A673 (cell line): ENCODE results near the gene SMTN. TPM values are rescaled to one million over a fixed set of nuclear protein-coding genes. Genes with fewer than 3 reads are reported as not detected.

Experiments used
- BruUV-seq: library from RNA; stranded (reverse); fragments of 400-500 nt; replicated peaks from 2 replicates; lab custom pipeline; 2021; lab: Mats Ljungman, UMichigan
- CTCF ChIA-PET: fragments of 300-600 bp; sonication (Branson Sonifier 250); formaldehyde crosslinking; loops from one replicate; lab custom pipeline; 2022; ENCODE audit warnings: antibody characterized with exemption; lab: Charles Lee
- POLR2A ChIA-PET: fragments of 300-600 bp; sonication (Branson Sonifier 250); formaldehyde crosslinking; loops from one replicate; lab custom pipeline; 2022; ENCODE audit warnings: antibody characterized with exemption; ENCODE audit not compliant: low non-redundant PET; lab: Charles Lee
- DNase-seq: peaks from one replicate; pipeline ENCODE4 v3.0.0-alpha.2; 2015; ENCODE audit warnings: low spot score
- H3K27ac ChIP-seq: fragments of 200-600 bp; sonication (generic); 2 replicates; pipeline ENCODE4 v1.5.1; 2016; ENCODE audit warnings: mixed run types, low read depth, mild to moderate bottlenecking, mixed read lengths, antibody characterized with exemption, low read length; ENCODE audit not compliant: poor library complexity, severe bottlenecking
- H3K27me3 ChIP-seq: fragments of 200-600 bp; sonication (generic); replicated peaks from 2 replicates; pipeline ENCODE4 v1.6.1; 2017; ENCODE audit warnings: mixed run types, low read depth, mild to moderate bottlenecking, mixed read lengths, antibody characterized with exemption, low read length; ENCODE audit not compliant: insufficient read depth, poor library complexity
- H3K36me3 ChIP-seq: fragments of 200-600 bp; sonication (generic); 2 replicates; pipeline ENCODE4 v1.6.1; 2016; ENCODE audit warnings: mixed run types, mild to moderate bottlenecking, mixed read lengths, antibody characterized with exemption, low read length; ENCODE audit not compliant: insufficient read depth, poor library complexity, severe bottlenecking
- H3K4me1 ChIP-seq: fragments of 200-600 bp; sonication (generic); 2 replicates; pipeline ENCODE4 v1.6.1; 2017; ENCODE audit warnings: mixed run types, mild to moderate bottlenecking, mixed read lengths, antibody characterized with exemption, low read length; ENCODE audit not compliant: insufficient read depth, poor library complexity, severe bottlenecking
- H3K4me3 ChIP-seq: fragments of 200-600 bp; sonication (generic); 2 replicates; pipeline ENCODE4 v1.5.1; 2016; ENCODE audit warnings: low read depth, mixed run types, mild to moderate bottlenecking, mixed read lengths, low read length; ENCODE audit not compliant: poor library complexity, severe bottlenecking
- H3K9me3 ChIP-seq: fragments of 200-600 bp; sonication (generic); 2 replicates; pipeline ENCODE4 v1.6.1; 2016; ENCODE audit warnings: mixed run types, low read depth, mild to moderate bottlenecking, mixed read lengths, antibody characterized with exemption, low read length; ENCODE audit not compliant: poor library complexity, severe bottlenecking
- EZH2 ChIP-seq: fragments of 200-600 bp; sonication (generic); IDR thresholded peaks from 2 replicates; pipeline ENCODE4 v1.6.1; 2017; ENCODE audit warnings: borderline replicate concordance, low read depth, mild to moderate bottlenecking, mixed read lengths, antibody characterized with exemption, low read length; ENCODE audit not compliant: poor library complexity, severe bottlenecking
- intact Hi-C: fragments of 100-400 bp; cut with micrococcal nuclease; formaldehyde crosslinking; loops from one replicate; pipeline ENCODE4 v1.10.0; 2022; ENCODE audit not compliant: unreplicated experiment
- total RNA-seq: library from RNA; stranded (reverse); gene quantifications from 2 replicates; pipeline ENCODE4 v1.2.3, GENCODE V29; 2021
- TF ChIP-seq, protein P1 (sequence below): fragments of 300-800, 200-600 bp; sonication (generic); conservative IDR thresholded peaks from 2 replicates; pipeline ENCODE4 v1.5.1; 2017; ENCODE audit warnings: low read depth, mild to moderate bottlenecking, antibody characterized with exemption, low read length, moderate library complexity, mixed read lengths

Gene SMTN
- total RNA-seq, 1 experiment from 2014 or later, result 40.0 TPM

GRCh38 chr22:31143038-31143437 is 61.9 kb downstream of the SMTN start:
- Histone ChIP-seq H3K9me3 (peaks cover 3% of the 10 kb centered on the region), H3K27ac (no peak overlapping the region), H3K4me1 (peaks cover 24% of the 10 kb centered on the region), H3K4me3 (no peak overlapping the region), H3K27me3 (no peaks in the 10 kb centered on the region), H3K36me3 (peaks cover 5% of the 10 kb centered on the region)
- BruUV-seq, result no TSS peak
- ChIA-PET POLR2A (no interaction called here), CTCF (interaction anchor here (0.6 kb wide), 1 partner anchor 61 kb away, joined by 5 read pairs; no protein-coding TSS in a partner anchor)
- TF ChIP-seq EZH2, result no peak
- TF ChIP-seq, protein P1, sequence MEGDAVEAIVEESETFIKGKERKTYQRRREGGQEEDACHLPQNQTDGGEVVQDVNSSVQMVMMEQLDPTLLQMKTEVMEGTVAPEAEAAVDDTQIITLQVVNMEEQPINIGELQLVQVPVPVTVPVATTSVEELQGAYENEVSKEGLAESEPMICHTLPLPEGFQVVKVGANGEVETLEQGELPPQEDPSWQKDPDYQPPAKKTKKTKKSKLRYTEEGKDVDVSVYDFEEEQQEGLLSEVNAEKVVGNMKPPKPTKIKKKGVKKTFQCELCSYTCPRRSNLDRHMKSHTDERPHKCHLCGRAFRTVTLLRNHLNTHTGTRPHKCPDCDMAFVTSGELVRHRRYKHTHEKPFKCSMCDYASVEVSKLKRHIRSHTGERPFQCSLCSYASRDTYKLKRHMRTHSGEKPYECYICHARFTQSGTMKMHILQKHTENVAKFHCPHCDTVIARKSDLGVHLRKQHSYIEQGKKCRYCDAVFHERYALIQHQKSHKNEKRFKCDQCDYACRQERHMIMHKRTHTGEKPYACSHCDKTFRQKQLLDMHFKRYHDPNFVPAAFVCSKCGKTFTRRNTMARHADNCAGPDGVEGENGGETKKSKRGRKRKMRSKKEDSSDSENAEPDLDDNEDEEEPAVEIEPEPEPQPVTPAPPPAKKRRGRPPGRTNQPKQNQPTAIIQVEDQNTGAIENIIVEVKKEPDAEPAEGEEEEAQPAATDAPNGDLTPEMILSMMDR, result no peak
- DNase-seq, result no peak
- intact Hi-C loops, result no loop called here

DNA sequence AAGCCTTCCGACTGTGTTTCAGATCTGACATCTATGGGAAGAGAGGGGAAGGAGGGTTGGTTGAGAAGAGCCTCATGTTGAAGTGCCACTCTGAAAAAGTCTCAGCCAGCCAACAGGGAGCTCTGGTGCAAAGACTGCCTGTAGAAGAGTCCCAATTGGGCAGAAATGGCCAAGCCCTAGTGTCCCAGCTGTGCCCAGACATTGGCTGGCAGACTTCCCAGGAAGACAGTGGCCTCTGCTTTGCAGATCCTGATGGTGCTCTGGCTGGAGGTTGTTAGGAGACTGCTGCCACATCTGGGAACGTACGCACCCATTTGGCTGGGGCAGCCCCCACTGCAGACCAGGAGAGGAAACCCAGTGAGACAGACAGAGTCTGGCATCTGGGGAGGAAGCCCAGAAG is 62.4 kb downstream of the SMTN start:
- no peaks in the 10 kb centered on the region for H3K27me3 ChIP-seq
- ChIA-PET POLR2A (no interaction called here), CTCF (no interaction called here)
- intact Hi-C loops, result no loop called here
- H3K9me3 ChIP-seq, result peaks cover 3% of the 10 kb centered on the region
- no peak for TF ChIP-seq EZH2
- TF ChIP-seq, protein P1, result no peak
- DNase-seq, result no peak
- H3K4me1 ChIP-seq, result peaks cover 19% of the 10 kb centered on the region
- H3K4me3 ChIP-seq, result no peak overlapping the region
- H3K27ac ChIP-seq, result no peak overlapping the region
- BruUV-seq, result no TSS peak
- H3K36me3 ChIP-seq, result peaks cover under 1% of the 10 kb centered on the region

DNA sequence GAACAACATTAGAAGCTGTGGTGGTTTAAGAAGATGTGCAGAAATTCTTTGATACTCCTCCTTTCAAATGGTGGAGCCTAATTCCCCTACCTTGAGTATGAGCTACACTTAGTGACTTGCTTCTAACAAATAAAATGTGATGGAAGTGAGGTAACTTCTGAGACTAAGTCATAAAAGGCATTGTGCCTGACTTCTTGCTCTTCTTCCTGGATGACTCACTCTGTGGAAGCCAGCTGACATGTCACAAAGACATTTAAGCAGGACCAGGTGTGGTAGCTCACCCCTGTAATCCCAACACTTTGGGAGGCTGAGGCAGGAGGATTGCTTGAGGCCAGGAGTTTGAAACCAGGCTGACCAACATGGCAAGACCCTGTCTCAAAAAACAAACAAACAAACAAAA is 63.1 kb downstream of the SMTN start:
- H3K36me3 ChIP-seq, result no peaks in the 10 kb centered on the region
- no peaks in the 10 kb centered on the region for H3K27me3 ChIP-seq
- H3K27ac ChIP-seq, result no peak overlapping the region
- no peak for DNase-seq
- H3K9me3 ChIP-seq, result peaks cover 3% of the 10 kb centered on the region
- TF ChIP-seq EZH2, result no peak
- TF ChIP-seq, protein P1, result no peak
- peaks cover 19% of the 10 kb centered on the region for H3K4me1 ChIP-seq
- POLR2A ChIA-PET, result no interaction called here
- no peak overlapping the region for H3K4me3 ChIP-seq
- no TSS peak for BruUV-seq
- intact Hi-C loops, result no loop called here
- CTCF ChIA-PET, result no interaction called here
